Measurements from ENCODE around the gene ASF1A.

The ASF1A gene

DNA sequence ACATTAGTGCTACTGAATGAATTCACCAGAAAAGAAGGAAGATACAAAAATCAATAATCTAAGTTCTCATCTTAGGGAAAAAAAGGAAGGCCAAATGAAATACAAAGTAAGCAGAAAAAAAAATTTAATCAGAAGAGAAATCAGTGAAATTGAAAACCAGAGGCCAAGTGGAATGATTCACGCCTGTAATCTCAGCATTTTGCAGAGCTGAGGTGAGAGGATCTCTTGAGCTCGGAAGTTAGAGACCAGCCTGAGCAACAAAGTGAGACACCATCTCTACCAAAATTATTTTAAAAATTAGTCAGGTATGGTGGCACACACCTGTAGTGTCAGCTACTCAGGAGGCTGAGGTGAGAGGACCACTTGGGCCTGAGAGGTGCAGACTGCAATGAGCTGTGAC lies 21.2 kb upstream of the ASF1A start:
- Histone ChIP-seq H3K27me3 (no peaks in the 10 kb centered on the region), H3K4me1 (no peaks in the 10 kb centered on the region), H3K9me3 (replicated peaks in 1 of 11) (peaks cover 11 to 29% (median 21%) of the 10 kb centered on the region in 11 experiments; a peak in 20 of 22 replicates), H3K4me2 (no peak overlapping the region), H3K36me3 (peaks cover 0 to 37% (median 5%) of the 10 kb centered on the region in 11 experiments; a peak in 11 of 22 replicates), H3K4me3 (no peak overlapping the region), H4K20me1 (peaks cover 0 to 50% (median 0%) of the 10 kb centered on the region in 11 experiments; a peak in 4 of 22 replicates), H3K27ac (no peak overlapping the region), H3K9ac (no peak overlapping the region)
- no peak for TF ChIP-seq Cebpa-rat (IDR thresholded peaks at IDR 0.05)

DNA sequence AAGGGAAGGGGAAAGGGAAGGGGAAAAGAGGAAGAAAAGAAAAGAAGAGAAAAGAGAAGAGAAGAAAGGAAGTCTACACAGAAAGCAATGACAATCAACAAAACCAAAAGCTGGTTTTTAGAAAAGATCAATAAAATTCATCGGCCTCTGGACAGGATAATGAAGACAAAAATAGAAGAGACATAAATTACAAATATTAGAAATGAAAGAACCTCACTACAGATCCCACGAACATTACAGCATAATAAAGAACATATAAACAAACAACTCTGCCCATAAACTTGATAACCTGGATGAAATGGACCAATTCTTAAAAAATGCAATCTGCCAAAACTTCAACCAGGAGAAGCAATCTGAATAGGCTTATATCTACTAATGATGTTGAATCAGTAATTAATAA lies 20.7 kb upstream of the ASF1A start:
- Histone ChIP-seq H4K20me1 (peaks cover 0 to 54% (median 0%) of the 10 kb centered on the region in 11 experiments; a peak in 4 of 22 replicates), H3K9ac (no peak overlapping the region), H3K4me2 (no peak overlapping the region), H3K27me3 (no peaks in the 10 kb centered on the region), H3K36me3 (peaks cover 0 to 37% (median 5%) of the 10 kb centered on the region in 11 experiments; a peak in 11 of 22 replicates), H3K4me1 (no peaks in the 10 kb centered on the region), H3K9me3 (replicated peaks in 1 of 11) (peaks cover 11 to 24% (median 19%) of the 10 kb centered on the region in 11 experiments; a peak in 20 of 22 replicates), H3K27ac (no peak overlapping the region), H3K4me3 (no peak overlapping the region)
- no peak for TF ChIP-seq Cebpa-rat (IDR thresholded peaks at IDR 0.05)

DNA sequence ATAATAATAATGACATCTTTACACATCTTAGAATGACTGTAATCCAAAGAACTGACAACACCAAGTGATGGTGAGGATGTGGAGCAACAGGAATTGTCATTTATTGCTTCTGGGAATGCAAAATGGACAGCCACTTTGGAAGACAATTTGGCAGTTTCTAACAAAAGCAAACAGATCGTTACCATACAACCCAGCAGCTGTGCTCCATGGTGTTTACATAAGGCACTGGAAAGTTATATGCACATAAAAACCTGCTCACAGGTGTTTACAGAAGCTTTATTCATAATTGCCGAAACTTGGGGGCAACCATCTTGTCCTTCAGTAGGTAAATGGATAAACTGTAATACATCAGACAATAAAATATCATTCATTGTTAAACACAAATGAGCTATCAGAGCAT lies 18.3 kb upstream of the ASF1A start:
- Histone ChIP-seq H3K27me3 (no peaks in the 10 kb centered on the region), H3K27ac (no peak overlapping the region), H3K9me3 (replicated peaks in 1 of 11) (peaks cover 0 to 7% (median 0%) of the 10 kb centered on the region in 11 experiments; a peak in 4 of 22 replicates), H3K4me2 (no peak overlapping the region), H4K20me1 (peaks cover 0 to 55% (median 0%) of the 10 kb centered on the region in 11 experiments; a peak in 5 of 22 replicates), H3K36me3 (peaks cover 0 to 44% (median 5%) of the 10 kb centered on the region in 11 experiments; a peak in 10 of 22 replicates), H3K4me1 (peaks cover 0 to 10% (median 2%) of the 10 kb centered on the region in 10 experiments; a peak in 10 of 20 replicates), H3K4me3 (no peak overlapping the region), H3K9ac (no peak overlapping the region)
- TF ChIP-seq Cebpa-rat (IDR thresholded peaks at IDR 0.05), result no peak

DNA sequence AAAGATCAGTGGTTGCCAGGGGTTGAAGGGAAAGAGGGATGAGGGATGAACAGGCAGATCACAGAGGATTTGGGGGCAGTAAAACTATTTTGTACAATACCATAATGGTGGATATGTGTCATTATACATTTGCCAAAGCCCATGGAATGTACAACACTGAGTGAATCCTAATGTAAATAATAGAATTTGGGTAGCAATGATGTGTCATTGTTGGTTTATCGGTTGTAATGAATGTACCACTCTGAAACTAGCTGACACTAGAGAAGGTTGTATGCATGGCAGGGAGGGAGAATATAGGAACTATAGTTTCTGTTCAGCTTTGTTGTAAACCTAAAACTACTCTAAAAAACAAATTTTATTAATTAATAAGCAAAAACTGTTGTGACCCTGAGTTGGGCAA lies 17.8 kb upstream of the ASF1A start:
- Histone ChIP-seq H3K36me3 (peaks cover 0 to 40% (median 5%) of the 10 kb centered on the region in 11 experiments; a peak in 10 of 22 replicates), H3K9ac (no peak overlapping the region), H3K27ac (no peak overlapping the region), H4K20me1 (peaks cover 0 to 60% (median 0%) of the 10 kb centered on the region in 11 experiments; a peak in 5 of 22 replicates), H3K4me2 (no peak overlapping the region), H3K4me1 (peaks cover 3 to 16% (median 7%) of the 10 kb centered on the region in 10 experiments), H3K27me3 (no peaks in the 10 kb centered on the region), H3K9me3 (replicated peaks in 1 of 11) (peaks cover 0 to 7% (median 0%) of the 10 kb centered on the region in 11 experiments; a peak in 2 of 22 replicates), H3K4me3 (no peak overlapping the region)
- no peak for TF ChIP-seq Cebpa-rat (IDR thresholded peaks at IDR 0.05)

DNA sequence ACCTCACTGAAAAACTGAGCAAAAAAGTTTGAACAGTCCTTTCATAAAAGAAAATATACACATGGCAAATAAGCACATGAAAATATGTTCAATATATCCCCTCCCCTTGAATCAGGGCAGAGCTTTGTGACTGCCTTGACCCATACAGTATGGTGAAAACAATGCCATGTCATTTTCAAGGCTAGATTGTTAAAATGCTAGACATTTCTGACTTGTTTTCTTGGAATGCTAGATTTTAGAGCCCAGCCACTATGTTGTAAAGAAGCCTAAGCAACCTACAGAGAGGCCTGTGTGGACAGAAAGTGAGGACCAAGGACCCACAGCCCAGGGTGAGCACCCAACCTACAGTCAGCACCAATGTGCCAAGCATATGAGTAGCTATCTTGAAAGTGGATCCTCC lies 17.1 kb upstream of the ASF1A start:
- H3K27me3 ChIP-seq, result no peaks in the 10 kb centered on the region
- peaks cover 0 to 61% (median 0%) of the 10 kb centered on the region in 11 experiments; a peak in 7 of 22 replicates for H4K20me1 ChIP-seq
- no peak overlapping the region for H3K4me2 ChIP-seq
- H3K9me3 ChIP-seq (replicated peaks in 1 of 11), result peaks cover 0 to under 1% (median 0%) of the 10 kb centered on the region in 11 experiments; a peak in 2 of 22 replicates
- no peak overlapping the region for H3K9ac ChIP-seq
- TF ChIP-seq Cebpa-rat (IDR thresholded peaks at IDR 0.05), result no peak
- H3K4me3 ChIP-seq, result no peak overlapping the region
- peaks cover 0 to 34% (median 4%) of the 10 kb centered on the region in 11 experiments; a peak in 7 of 22 replicates for H3K36me3 ChIP-seq
- no peak overlapping the region for H3K27ac ChIP-seq
- H3K4me1 ChIP-seq, result peaks cover 8 to 22% (median 13%) of the 10 kb centered on the region in 10 experiments

DNA sequence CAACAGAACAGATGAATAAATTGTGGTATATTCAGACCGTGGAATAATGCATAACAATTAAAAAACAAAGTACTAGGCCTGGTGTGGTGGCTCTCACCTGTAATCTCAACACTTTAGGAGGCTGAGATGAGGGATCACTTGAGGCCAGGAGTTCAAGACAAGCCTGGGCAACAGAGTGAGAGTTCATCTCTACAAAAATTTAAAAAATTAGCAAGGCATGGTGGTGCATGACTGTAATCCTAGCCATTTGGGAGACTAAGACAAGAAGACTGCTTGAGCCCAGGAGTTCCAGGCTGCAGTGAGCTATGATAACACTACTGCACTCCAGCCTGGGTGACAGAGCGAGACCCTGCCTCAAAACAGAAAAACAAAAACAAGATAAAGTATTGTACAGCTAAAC lies 16.1 kb upstream of the ASF1A start:
- Histone ChIP-seq H3K9me3 (replicated peaks in 1 of 11) (peaks cover 0 to 5% (median 0%) of the 10 kb centered on the region in 11 experiments; a peak in 2 of 22 replicates), H3K4me3 (no peak overlapping the region), H3K36me3 (peaks cover 0 to 34% (median 4%) of the 10 kb centered on the region in 11 experiments; a peak in 7 of 22 replicates), H3K27ac (no peak overlapping the region), H3K27me3 (no peaks in the 10 kb centered on the region), H3K4me1 (peaks cover 10 to 27% (median 16%) of the 10 kb centered on the region in 10 experiments), H3K4me2 (no peak overlapping the region), H4K20me1 (peaks cover 0 to 61% (median 0%) of the 10 kb centered on the region in 11 experiments; a peak in 7 of 22 replicates), H3K9ac (no peak overlapping the region)
- no peak for TF ChIP-seq Cebpa-rat (IDR thresholded peaks at IDR 0.05)

DNA sequence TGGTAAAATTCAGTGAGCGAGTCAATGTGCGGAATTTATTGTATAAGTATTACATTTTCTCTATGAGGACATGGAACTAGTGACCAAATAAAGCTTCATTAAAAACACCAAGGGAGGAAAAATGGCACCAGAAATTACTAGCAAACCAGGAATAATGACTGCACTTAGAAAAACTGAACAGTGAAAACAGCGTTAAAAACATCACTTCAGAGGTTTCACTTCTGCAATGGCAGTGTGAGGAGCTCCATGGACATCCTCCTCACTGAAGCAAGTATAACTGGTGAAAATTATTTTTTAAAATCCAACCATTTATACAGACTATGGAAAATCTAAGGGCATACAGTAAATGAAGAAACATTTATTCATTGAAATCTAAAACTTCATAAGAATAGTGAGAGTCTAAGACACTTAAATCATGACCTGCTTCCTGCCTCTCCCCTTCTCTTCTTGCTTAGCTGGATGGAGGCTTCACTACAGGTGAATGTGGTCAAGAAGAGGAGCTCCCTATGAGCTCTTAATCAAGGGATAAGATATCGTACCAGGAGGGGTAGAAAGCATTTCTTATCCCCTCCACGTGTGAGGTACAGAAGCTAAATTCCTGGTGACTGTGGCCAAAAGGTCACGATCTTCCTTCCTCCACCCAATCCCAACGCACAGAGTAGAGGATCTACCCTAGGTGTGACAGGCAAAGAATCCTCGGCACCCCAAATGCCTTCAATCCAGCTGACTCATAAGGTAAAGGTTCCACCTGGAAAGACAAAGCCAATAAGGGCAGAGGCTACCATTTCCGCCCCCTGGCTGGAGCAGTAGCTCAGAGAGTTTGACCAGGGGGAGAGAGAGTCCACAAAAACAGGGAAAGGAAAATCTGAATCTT lies 12.3 kb upstream of the ASF1A start:
- peaks cover 0 to 18% (median 0%) of the 10 kb centered on the region in 11 experiments; a peak in 5 of 22 replicates for H3K36me3 ChIP-seq
- H3K9ac ChIP-seq, result no peak overlapping the region
- peaks cover 0 to 42% (median 0%) of the 10 kb centered on the region in 11 experiments; a peak in 7 of 22 replicates for H4K20me1 ChIP-seq
- H3K27ac ChIP-seq, result peak overlapping the region in 1 of 11 experiments; percentile 34; a peak in 1 of 22 replicates
- no peaks in the 10 kb centered on the region for H3K27me3 ChIP-seq
- no peak for TF ChIP-seq Cebpa-rat (IDR thresholded peaks at IDR 0.05)
- H3K4me2 ChIP-seq, result peak overlapping the region; percentile 7 to 64 (median 41); a peak in 20 of 22 replicates
- H3K4me1 ChIP-seq, result peaks cover 10 to 27% (median 16%) of the 10 kb centered on the region in 10 experiments
- H3K9me3 ChIP-seq (replicated peaks in 1 of 11), result peaks cover 0 to 10% (median 0%) of the 10 kb centered on the region in 11 experiments; a peak in 3 of 22 replicates
- no peak overlapping the region for H3K4me3 ChIP-seq

DNA sequence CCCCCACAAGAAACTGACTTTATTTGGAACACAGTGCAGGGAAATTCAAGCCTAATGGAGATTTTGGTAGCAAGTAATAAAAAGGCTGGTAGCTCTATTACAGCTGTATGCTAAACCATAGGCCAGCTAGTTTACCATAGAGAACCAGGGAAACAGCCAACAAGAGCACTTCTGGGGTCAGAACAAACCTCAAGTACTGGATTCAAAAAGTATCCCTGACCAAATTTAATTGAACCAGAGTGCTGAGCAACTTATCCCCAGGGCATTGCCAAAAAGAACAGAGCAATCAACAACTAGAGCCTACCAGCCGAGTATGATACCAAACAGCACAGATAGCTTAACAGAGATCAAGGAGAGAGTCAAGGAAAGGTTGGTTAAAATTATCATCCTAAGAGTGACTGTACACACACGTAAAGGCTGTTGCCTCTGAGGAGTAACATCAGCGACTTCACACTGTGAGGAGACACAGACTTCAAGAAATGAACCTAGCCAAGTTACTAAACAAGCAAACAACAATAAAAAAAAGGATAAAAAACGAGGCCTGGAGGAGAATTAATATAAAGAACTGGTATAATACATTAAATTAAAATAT lies 11.5 kb upstream of the ASF1A start:
- Histone ChIP-seq H4K20me1 (peaks cover 0 to 40% (median 0%) of the 10 kb centered on the region in 11 experiments; a peak in 7 of 22 replicates), H3K4me1 (peaks cover 10 to 30% (median 16%) of the 10 kb centered on the region in 10 experiments), H3K27me3 (no peaks in the 10 kb centered on the region), H3K9me3 (replicated peaks in 1 of 11) (peaks cover 0 to 10% (median 0%) of the 10 kb centered on the region in 11 experiments; a peak in 3 of 22 replicates), H3K36me3 (peaks cover 0 to 10% (median 0%) of the 10 kb centered on the region in 11 experiments; a peak in 2 of 22 replicates), H3K4me3 (no peak overlapping the region), H3K27ac (no peak overlapping the region), H3K4me2 (peak overlapping the region in 5 of 11 experiments; percentile 7 to 61 (median 24); a peak in 3 of 22 replicates), H3K9ac (no peak overlapping the region)
- no peak for TF ChIP-seq Cebpa-rat (IDR thresholded peaks at IDR 0.05)
